HG03060 (cell line): Measurements from ENCODE around the gene NDE1.
A peak's percentile ranks its signal among the peaks of the same experiment; 100 is the strongest.

Experiments
- ATAC-seq: cut with Tn5 transposase; IDR thresholded peaks from one replicate; pipeline ENCODE4 v1.9.1; 2021; ENCODE audit warnings: low read depth, moderate number of reproducible peaks; ENCODE audit not compliant: unreplicated experiment

NDE1 gene

GRCh38 chr16:15760129-15760528 is 110.1 kb downstream of the NDE1 start:
- no peak for ATAC-seq

- ATAC-seq = no peak
These were observed 114.1 kb downstream of the NDE1 start for GRCh38 chr16:15764112-15764511.

- no peak for ATAC-seq
These were observed 115.1 kb downstream of the NDE1 start for GRCh38 chr16:15765116-15765515.

- ATAC-seq = peak; percentile 94
These were observed 115.8 kb downstream of the NDE1 start for GRCh38 chr16:15765880-15766279.

GRCh38 chr16:15766918-15767317 is 116.9 kb downstream of the NDE1 start:
- ATAC-seq = no peak

- ATAC-seq = no peak
These were observed 118.2 kb downstream of the NDE1 start for GRCh38 chr16:15768201-15768600.

GRCh38 chr16:15769239-15769638 is 119.2 kb downstream of the NDE1 start:
- ATAC-seq = no peak

- ATAC-seq = no peak
These were observed 120.1 kb downstream of the NDE1 start for GRCh38 chr16:15770107-15770506.

- ATAC-seq = no peak
These were observed 120.5 kb downstream of the NDE1 start for GRCh38 chr16:15770512-15770911.

GRCh38 chr16:15771694-15772093 is 121.6 kb downstream of the NDE1 start:
- no peak for ATAC-seq

GRCh38 chr16:15772579-15773293 is 122.7 kb downstream of the NDE1 start:
- ATAC-seq = no peak

GRCh38 chr16:15773968-15774367 is 123.9 kb downstream of the NDE1 start:
- no peak for ATAC-seq

GRCh38 chr16:15775209-15775608 is 125.2 kb downstream of the NDE1 start:
- ATAC-seq = no peak

GRCh38 chr16:15775663-15776304 is 125.7 kb downstream of the NDE1 start:
- ATAC-seq = no peak
